Endothelial cell of umbilical vein (primary cell): ENCODE data around the gene SPATS2L. TPM values are rescaled to one million over a fixed set of nuclear protein-coding genes. Genes with fewer than 3 reads are reported as not detected.

Experiments
- BruUV-seq: library from RNA; stranded (reverse); fragments of 400-500 nt; replicated peaks from 2 replicates; lab custom pipeline; 2021; lab: Mats Ljungman, UMichigan
- CTCF ChIA-PET: fragments of 300-600, 350-600 bp; sonication (Branson Sonifier 250); formaldehyde crosslinking; loops from one replicate; lab custom pipeline; 2021; ENCODE audit warnings: antibody characterized with exemption, inconsistent platforms; lab: Charles Lee
- POLR2A ChIA-PET: fragments of 300-600, 350-600 bp; sonication (Branson Sonifier 250); formaldehyde crosslinking; loops from one replicate; lab custom pipeline; 2021; ENCODE audit warnings: antibody characterized with exemption, inconsistent platforms; lab: Charles Lee
- DNase-seq: peaks from one replicate; pipeline ENCODE4 v3.0.0-alpha.2; 2011; ENCODE audit warnings: low read depth, low spot score
- FAIRE-seq: peaks from 2 replicates; lab custom pipeline; 2011; peaks lifted over from hg19 to GRCh38; lab: Jason Lieb, UNC
- H2AFZ ChIP-seq: 2 replicates; pipeline ENCODE4 v1.6.0; 2012; ENCODE audit warnings: low read depth, low read length, control low read depth, inconsistent platforms
- H3K27ac ChIP-seq: 2 replicates; pipeline ENCODE4 v1.5.1; 2011; ENCODE audit warnings: low read depth, mild to moderate bottlenecking, control low read depth, low read length, moderate library complexity; ENCODE audit not compliant: insufficient read depth
- H3K27me3 ChIP-seq, 2 experiments: 2 replicates each; pipeline versions ENCODE4 v1.6.0 to v1.6.1; 2011; ENCODE audit warnings: low read length in 2 of 2, mixed read lengths in 1 of 2; ENCODE audit not compliant: control insufficient read depth in 2 of 2, insufficient read depth in 2 of 2
- H3K36me3 ChIP-seq, 2 experiments: 2 replicates in 1 of 2; 3 replicates in 1 of 2; pipeline ENCODE4 v1.5.1; 2011; ENCODE audit warnings: low read length in 2 of 2, mild to moderate bottlenecking in 1 of 2, moderate library complexity in 1 of 2; ENCODE audit not compliant: control insufficient read depth in 2 of 2, insufficient read depth in 2 of 2; ENCODE audit errors: extremely low read depth in 1 of 2
- H3K4me1 ChIP-seq: 3 replicates; pipeline ENCODE4 v1.5.1; 2011; ENCODE audit warnings: mild to moderate bottlenecking, low read length; ENCODE audit not compliant: control insufficient read depth, insufficient read depth; ENCODE audit errors: extremely low read depth
- H3K4me2 ChIP-seq: 2 replicates; pipeline ENCODE4 v1.6.1; 2011; ENCODE audit warnings: low read length, control low read depth, mixed read lengths; ENCODE audit not compliant: insufficient read depth
- H3K4me3 ChIP-seq, 3 experiments: fragments of 200-600 bp in 1 of 3; sonication (generic), shearing (Covaris generic) in 1 of 3; replicated peaks in 1 of 3; 2 replicates each; pipeline ENCODE4 v1.5.1; 2011 to 2016; ENCODE audit warnings: control low read depth in 3 of 3, low read length in 3 of 3, mild to moderate bottlenecking in 2 of 3, inconsistent platforms in 1 of 3, low read depth in 1 of 3, moderate library complexity in 1 of 3; ENCODE audit not compliant: insufficient read depth in 1 of 3
- H3K79me2 ChIP-seq: 2 replicates; pipeline ENCODE4 v1.6.0; 2012; ENCODE audit warnings: low read length, inconsistent platforms; ENCODE audit not compliant: control insufficient read depth, insufficient read depth
- H3K9ac ChIP-seq: replicated peaks from 2 replicates; pipeline ENCODE3; 2011; ENCODE audit warnings: low read length, control low read depth; ENCODE audit not compliant: insufficient read depth; ENCODE audit errors: extremely low read depth
- H3K9me1 ChIP-seq: replicated peaks from 3 replicates; pipeline ENCODE4 v1.6.0; 2011; ENCODE audit warnings: mild to moderate bottlenecking, low read length; ENCODE audit not compliant: control insufficient read depth, insufficient read depth; ENCODE audit errors: extremely low read depth
- H3K9me3 ChIP-seq: replicated peaks from 2 replicates; pipeline ENCODE4 v1.5.1; 2012; ENCODE audit warnings: low read length, inconsistent platforms; ENCODE audit not compliant: control insufficient read depth, insufficient read depth
- H4K20me1 ChIP-seq: replicated peaks from 2 replicates; pipeline ENCODE3; 2011; ENCODE audit warnings: mild to moderate bottlenecking, low read length; ENCODE audit not compliant: control insufficient read depth, insufficient read depth; ENCODE audit errors: extremely low read depth
- EZH2 ChIP-seq: IDR thresholded peaks from 2 replicates; pipeline ENCODE4 v1.6.1; 2012; ENCODE audit warnings: borderline replicate concordance, low read depth, mild to moderate bottlenecking, moderate library complexity, low read length, inconsistent platforms; ENCODE audit not compliant: severe bottlenecking
- GATA2 ChIP-seq: IDR thresholded peaks from 2 replicates; pipeline ENCODE4 v1.7.0; 2011; ENCODE audit warnings: low read depth, mild to moderate bottlenecking, moderate library complexity, mixed read lengths, low read length; ENCODE audit not compliant: insufficient read length, insufficient read depth
- JUN ChIP-seq: IDR thresholded peaks from 2 replicates; pipeline ENCODE4 v1.6.1; 2011; ENCODE audit warnings: borderline replicate concordance, low read depth; ENCODE audit not compliant: insufficient read length, insufficient read depth
- MYC ChIP-seq: IDR thresholded peaks from one replicate; pipeline ENCODE4 v1.6.1; 2011; ENCODE audit warnings: mild to moderate bottlenecking, low read depth, low read length
- POLR2A ChIP-seq: IDR thresholded peaks from 2 replicates; pipeline ENCODE4 v1.6.1; 2012; ENCODE audit warnings: low read depth, mild to moderate bottlenecking, control low read depth, low read length
- dilution Hi-C: fragments of 300-500 bp; cut with MboI; formaldehyde crosslinking; loops from one replicate; pipeline ENCODE4 v1.15.0; 2019; ENCODE audit warnings: low sequenced_read_pairs; ENCODE audit not compliant: extremely low pct_ligation_motif_present
- intact Hi-C: fragments of 100-400 bp; cut with micrococcal nuclease; formaldehyde crosslinking; loops from one replicate; pipeline ENCODE4 v1.10.0; 2022
- polyA plus RNA-seq, 4 experiments: library from polyadenylated mRNA; depleted of rRNA in 3 of 4; stranded (reverse) in 3 of 4; unstranded in 1 of 4; fragments of >200 nt; gene quantifications; 2 replicates each; pipeline versions ENCODE4 v1.2.1 to v1.2.3, GENCODE V29; 2011 to 2012; ENCODE audit warnings: missing spikeins in 1 of 4
- total RNA-seq: library from RNA; stranded (reverse); gene quantifications from 2 replicates; pipeline ENCODE4 v1.2.3, GENCODE V29; 2021
- TF ChIP-seq, protein P1 (sequence below), 2 donors: IDR thresholded peaks; 1 replicate in 1 of 2; 2 replicates in 1 of 2; pipeline ENCODE4 v1.5.1; 2011; ENCODE audit warnings: low read length in 2 of 2, mild to moderate bottlenecking in 2 of 2, moderate library complexity in 2 of 2, control low read depth in 1 of 2, inconsistent platforms in 1 of 2, low read depth in 1 of 2; ENCODE audit not compliant: insufficient read depth in 1 of 2; ENCODE audit errors: extremely low read depth in 1 of 2

SPATS2L gene
- total and polyA plus RNA-seq, 2 donors (not counting 3 experiments of a cell fraction or from before 2014, with no cell fraction given) = 29.1 to 72.9 TPM

DNA sequence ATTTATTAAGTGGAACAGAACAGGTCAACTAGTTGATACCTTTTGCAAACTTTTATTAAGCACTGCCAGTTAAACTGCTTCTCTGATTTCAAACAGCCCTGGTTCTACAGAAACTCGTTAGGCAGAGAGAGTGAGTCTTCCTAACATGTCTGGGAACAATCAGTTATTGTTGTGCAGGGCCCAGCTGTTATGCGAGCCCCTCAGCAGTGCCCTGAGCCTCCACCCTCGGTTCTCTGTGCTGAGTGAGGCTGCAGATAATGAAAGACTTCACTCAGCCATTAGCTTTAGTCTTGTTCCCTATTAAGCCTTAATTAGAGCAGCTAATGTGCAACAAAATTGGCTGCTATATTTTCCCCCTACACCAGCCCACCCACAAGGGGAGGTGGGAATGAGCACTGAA is 163.7 kb downstream of the SPATS2L start:
- DNase-seq = no peak
- H3K9me3 ChIP-seq = no peaks in the 10 kb centered on the region
- FAIRE-seq = no peak
- no peak overlapping the region for H3K9ac ChIP-seq
- no peaks in the 10 kb centered on the region for H3K27me3 ChIP-seq
- no peak for TF ChIP-seq POLR2A
- TF ChIP-seq MYC = no peak
- TF ChIP-seq JUN = no peak
- TF ChIP-seq GATA2 = no peak
- H3K4me1 ChIP-seq = no peaks in the 10 kb centered on the region
- dilution Hi-C loops (no loop called here), intact Hi-C loops (no loop called here)
- ChIA-PET POLR2A (no interaction called here), CTCF (interaction anchor here (0.8 to 4.2 kb wide), 8 partner anchors 9 to 503 kb away, joined by 3 to 32 read pairs (median 4); partner anchors contain the start of gene SPATS2L)
- BruUV-seq = no TSS peak
- H3K9me1 ChIP-seq = no peaks in the 10 kb centered on the region
- no peaks in the 10 kb centered on the region for H4K20me1 ChIP-seq
- H3K4me2 ChIP-seq = no peak overlapping the region
- no peak overlapping the region for H3K27ac ChIP-seq
- peaks cover 5 to 12% of the 10 kb centered on the region in 2 experiments for H3K36me3 ChIP-seq
- H2AFZ ChIP-seq = no peak overlapping the region
- no peak overlapping the region for H3K4me3 ChIP-seq
- H3K79me2 ChIP-seq = no peaks in the 10 kb centered on the region

- no peak overlapping the region for H3K4me2 ChIP-seq
- no peak overlapping the region for H3K9ac ChIP-seq
- no peak overlapping the region for H3K27ac ChIP-seq
- H4K20me1 ChIP-seq = no peaks in the 10 kb centered on the region
- no peak overlapping the region for H2AFZ ChIP-seq
- no peak overlapping the region for H3K4me3 ChIP-seq
- H3K27me3 ChIP-seq = no peaks in the 10 kb centered on the region
- H3K9me3 ChIP-seq = no peaks in the 10 kb centered on the region
- DNase-seq = peak; percentile 21
- BruUV-seq = no TSS peak
- peaks cover 5 to 12% of the 10 kb centered on the region in 2 experiments for H3K36me3 ChIP-seq
- POLR2A ChIA-PET = no interaction called here
- H3K9me1 ChIP-seq = no peaks in the 10 kb centered on the region
- intact Hi-C loops = loop anchor here (1.0 kb wide), 1 partner anchor 491 kb away; no protein-coding TSS in a partner anchor
- H3K79me2 ChIP-seq = no peaks in the 10 kb centered on the region
- FAIRE-seq = no peak
- CTCF ChIA-PET = interaction anchor here (0.8 to 4.2 kb wide), 12 partner anchors 11 to 504 kb away, joined by 3 to 32 read pairs (median 4); partner anchors contain the start of gene SPATS2L
- H3K4me1 ChIP-seq = no peaks in the 10 kb centered on the region
- dilution Hi-C loops = no loop called here
- TF ChIP-seq, protein P1, sequence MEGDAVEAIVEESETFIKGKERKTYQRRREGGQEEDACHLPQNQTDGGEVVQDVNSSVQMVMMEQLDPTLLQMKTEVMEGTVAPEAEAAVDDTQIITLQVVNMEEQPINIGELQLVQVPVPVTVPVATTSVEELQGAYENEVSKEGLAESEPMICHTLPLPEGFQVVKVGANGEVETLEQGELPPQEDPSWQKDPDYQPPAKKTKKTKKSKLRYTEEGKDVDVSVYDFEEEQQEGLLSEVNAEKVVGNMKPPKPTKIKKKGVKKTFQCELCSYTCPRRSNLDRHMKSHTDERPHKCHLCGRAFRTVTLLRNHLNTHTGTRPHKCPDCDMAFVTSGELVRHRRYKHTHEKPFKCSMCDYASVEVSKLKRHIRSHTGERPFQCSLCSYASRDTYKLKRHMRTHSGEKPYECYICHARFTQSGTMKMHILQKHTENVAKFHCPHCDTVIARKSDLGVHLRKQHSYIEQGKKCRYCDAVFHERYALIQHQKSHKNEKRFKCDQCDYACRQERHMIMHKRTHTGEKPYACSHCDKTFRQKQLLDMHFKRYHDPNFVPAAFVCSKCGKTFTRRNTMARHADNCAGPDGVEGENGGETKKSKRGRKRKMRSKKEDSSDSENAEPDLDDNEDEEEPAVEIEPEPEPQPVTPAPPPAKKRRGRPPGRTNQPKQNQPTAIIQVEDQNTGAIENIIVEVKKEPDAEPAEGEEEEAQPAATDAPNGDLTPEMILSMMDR (IDR thresholded peaks at IDR 0.05; ENCODE audit: extremely low read depth in 1 of 2, insufficient read depth in 1 of 2, low read depth in 1 of 2, low read length in 2 of 2) = peak; percentile 30 to 45
- no peak for TF ChIP-seq EZH2
Observed at GRCh38 chr2:200471324-200471848, 164.9 kb downstream of the SPATS2L start.
